ENCODE data around the gene BRAP. TPM values are rescaled to one million over a fixed set of nuclear protein-coding genes. Genes with fewer than 3 reads are reported as not detected.
"Not testable (repeated sequence)": the region's sequence is repeated elsewhere in the genome, so short reads cannot be mapped to it uniquely, and the experiment has no call there.

BRAP gene
- total and polyA plus RNA-seq, 2 experiments from 2014 or later = 14.7 to 18.7 TPM

DNA sequence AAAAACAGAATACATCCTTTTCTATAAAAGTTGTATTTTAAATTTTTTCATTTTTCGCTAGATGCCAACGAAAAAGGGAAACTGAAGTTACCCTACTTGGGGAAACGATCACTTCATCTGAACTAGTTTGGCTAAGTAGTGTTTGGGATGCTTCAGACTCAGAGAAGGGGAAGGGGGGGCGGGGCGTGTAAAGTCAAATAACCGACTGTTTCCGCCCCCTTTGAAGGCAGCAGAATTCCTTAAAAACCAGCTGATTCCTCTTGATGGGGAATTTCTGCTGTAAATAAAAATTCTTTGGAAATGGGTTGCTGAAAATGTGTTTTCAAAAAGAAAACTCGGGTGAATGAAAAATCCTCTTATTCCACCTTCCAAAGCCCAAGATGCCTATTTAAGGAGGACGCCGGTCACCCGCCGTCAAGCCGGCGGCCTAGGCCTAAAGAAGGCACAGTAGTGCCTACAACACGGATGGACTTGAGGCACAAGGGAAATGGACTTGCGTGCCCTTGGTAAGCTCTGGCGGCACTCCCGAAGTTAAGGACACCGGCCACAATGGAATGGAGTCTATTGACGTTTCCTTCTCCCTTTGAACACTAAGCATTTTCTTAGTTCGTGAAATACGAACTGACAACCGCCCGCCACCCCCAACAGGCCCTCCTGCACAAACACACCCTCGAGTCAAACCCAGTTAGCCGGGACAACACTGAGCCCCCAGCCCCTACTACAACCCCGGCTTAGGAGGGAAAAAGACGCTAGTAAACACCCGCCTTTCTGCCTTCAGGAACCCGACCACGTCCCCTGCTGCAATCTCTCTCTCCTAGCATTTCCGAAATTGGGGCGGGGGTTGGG lies 88.5 kb downstream of the BRAP start:
- Histone ChIP-seq H3K4me3 (peak overlapping the region; percentile 98), H3K27me3 (replicated peaks; ENCODE audit: insufficient read depth) (no peaks in the 10 kb centered on the region), H4K20me1 (ENCODE audit: insufficient read depth) (peaks cover 30% of the 10 kb centered on the region), H3K27ac (peak overlapping the region; percentile 94), H3K79me2 (ENCODE audit: insufficient read depth) (peaks cover 83% of the 10 kb centered on the region), H3K9me3 (ENCODE audit: low read depth) (no peaks in the 10 kb centered on the region), H3K4me1 (ENCODE audit: insufficient read depth) (peaks cover 39% of the 10 kb centered on the region), H2AFZ (peak overlapping the region; percentile 61), H3F3A (ENCODE audit: insufficient read depth) (peaks cover 46% of the 10 kb centered on the region), H3K4me2 (ENCODE audit: unreplicated experiment) (peak overlapping the region; percentile 82), H3K9ac (peak overlapping the region; percentile 91), H3K9me2 (ENCODE audit: insufficient read depth) (no peaks in the 10 kb centered on the region), H3K36me3 (ENCODE audit: low read depth) (no peaks in the 10 kb centered on the region)
- peak; percentile 78 for DNase-seq
- TF ChIP-seq EZH2 (IDR thresholded peaks at IDR 0.05; ENCODE audit: insufficient read depth, poor library complexity, severe bottlenecking) = no peak
- TF ChIP-seq EZH2phosphoT487 (IDR thresholded peaks at IDR 0.05; ENCODE audit: insufficient read depth, low read depth) = no peak
- 1% methylated on average over 33 of the region's 33 CpGs for WGBS, 2 experiments (ENCODE audit: low coverage in 1 of 2, low lambda C conversion rate in 2 of 2, missing lambda C conversion rate in 2 of 2)
- in situ Hi-C loops (cut with MboI) = no loop called here

DNA sequence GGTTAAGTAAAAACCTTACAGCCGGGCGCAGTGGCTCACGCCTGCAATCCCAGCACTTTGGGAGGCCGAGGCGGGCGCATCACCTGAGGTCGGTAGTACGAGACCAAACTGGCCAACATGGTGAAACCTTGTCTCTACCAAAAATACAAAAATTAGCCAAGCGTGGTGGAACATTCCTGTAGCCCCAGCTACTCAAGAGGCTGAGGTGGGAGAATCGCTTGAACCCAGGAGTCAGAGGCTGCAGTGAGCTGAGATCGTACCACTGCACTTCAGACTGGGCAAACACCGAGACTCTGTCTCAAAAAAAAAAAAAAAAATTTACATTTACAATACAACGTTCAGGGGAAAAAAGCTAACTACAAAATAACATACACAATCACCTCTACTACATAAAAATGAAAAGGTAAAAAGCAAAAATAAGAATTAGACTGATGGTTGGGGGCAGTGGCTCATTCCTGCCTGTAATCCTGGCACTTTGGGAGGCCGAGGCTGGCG lies 90.4 kb downstream of the BRAP start:
- Histone ChIP-seq H3K4me1 (ENCODE audit: insufficient read depth) (peaks cover 39% of the 10 kb centered on the region), H3K27ac (0 out of 2 replicates have a peak overlapping the region, but pooled peaks have one; percentile 94), H3F3A (ENCODE audit: insufficient read depth) (peaks cover 44% of the 10 kb centered on the region)

More for the DNA sequence above, 90.4 kb downstream of the BRAP start:
- H4K20me1 ChIP-seq (ENCODE audit: insufficient read depth) = peaks cover 38% of the 10 kb centered on the region
- peaks cover 83% of the 10 kb centered on the region for H3K79me2 ChIP-seq (ENCODE audit: insufficient read depth)
- 80 to 81% methylated on average over 15 of the region's 15 CpGs for WGBS, 2 experiments (ENCODE audit: low coverage in 1 of 2, low lambda C conversion rate in 2 of 2, missing lambda C conversion rate in 2 of 2)
- H3K4me3 ChIP-seq = peak overlapping the region; percentile 98
- peak overlapping the region; percentile 91 for H3K9ac ChIP-seq
- DNase-seq = peak; percentile 22
- H3K9me2 ChIP-seq (ENCODE audit: insufficient read depth); H3K9me3 ChIP-seq (ENCODE audit: low read depth); H2AFZ ChIP-seq; in situ Hi-C loops (cut with MboI); H3K36me3 ChIP-seq (ENCODE audit: low read depth); H3K27me3 ChIP-seq (replicated peaks; ENCODE audit: insufficient read depth): not testable (repeated sequence)
- peak overlapping the region; percentile 82 for H3K4me2 ChIP-seq (ENCODE audit: unreplicated experiment)

Other genes with a start within 250 kb of the BRAP start
- 15.0 and 19.2 TPM in 2 replicates for gene ATXN2, start 86.6 kb downstream of the BRAP start, total RNA-seq (2014; rRNA removed; shearing (Covaris generic))
- gene ATXN2, start 86.6 kb downstream of the BRAP start, polyA plus RNA-seq (2016; fragmentation: Nextera tagmentation; extraction: Ambion mirVana) = 46.2 and 56.4 TPM in 2 replicates
- gene ACAD10, start 97 bp upstream of the BRAP start, total RNA-seq (2014; rRNA removed; shearing (Covaris generic)) = 10.0 and 12.0 TPM in 2 replicates
- 7.4 and 7.6 TPM in 2 replicates for gene ACAD10, start 97 bp upstream of the BRAP start, polyA plus RNA-seq (2016; fragmentation: Nextera tagmentation; extraction: Ambion mirVana)
- gene ALDH2, start 81.0 kb upstream of the BRAP start, total RNA-seq (2014; rRNA removed; shearing (Covaris generic)) = 21.7 and 22.3 TPM in 2 replicates
- 38.5 and 41.2 TPM in 2 replicates for gene ALDH2, start 81.0 kb upstream of the BRAP start, polyA plus RNA-seq (2016; fragmentation: Nextera tagmentation; extraction: Ambion mirVana)
- 31.2 and 33.0 TPM in 2 replicates for gene MAPKAPK5, start 156.3 kb upstream of the BRAP start, total RNA-seq (2014; rRNA removed; shearing (Covaris generic))
- gene MAPKAPK5, start 156.3 kb upstream of the BRAP start, polyA plus RNA-seq (2016; fragmentation: Nextera tagmentation; extraction: Ambion mirVana) = 23.1 and 25.3 TPM in 2 replicates

All from GM23248 (cell line).